ENCODE measurements around the gene LRP1B. TPM values are rescaled to one million over a fixed set of nuclear protein-coding genes. Genes with fewer than 3 reads are reported as not detected.

Gene LRP1B
- total RNA-seq, 1 experiment from 2014 or later: 0.52 TPM

- ATAC-seq (no peak), DNase-seq (ENCODE audit: low spot score) (no peak)
- H3K9me3 Mint-ChIP-seq: no peaks in the 10 kb centered on the region
- H3K4me3 Mint-ChIP-seq: no peak overlapping the region
- H3K27me3 Mint-ChIP-seq (ENCODE audit: low read depth): no peaks in the 10 kb centered on the region
- no peaks in the 10 kb centered on the region for H3K36me3 Mint-ChIP-seq
- H3K4me1 Mint-ChIP-seq: peaks cover 21% of the 10 kb centered on the region
- CTCF ChIA-PET: no interaction called here
- TF ChIP-seq FOXK1 (CRISPR knock-in tag; IDR thresholded peaks at IDR 0.05): no peak
- no peak for TF ChIP-seq TEAD1 (CRISPR knock-in tag; IDR thresholded peaks at IDR 0.05)
- TF ChIP-seq ZNF138 (CRISPR knock-in tag; conservative IDR thresholded peaks at IDR 0.05): no peak
- no peak for TF ChIP-seq ZNF671 (CRISPR knock-in tag; IDR thresholded peaks at IDR 0.05)
- TF ChIP-seq ZNF121 (CRISPR knock-in tag; IDR thresholded peaks at IDR 0.05): no peak
- TF ChIP-seq IRF2 (CRISPR knock-in tag; IDR thresholded peaks at IDR 0.05; ENCODE audit: borderline replicate concordance, low read depth): no peak
- TF ChIP-seq ZNF396 (CRISPR knock-in tag; IDR thresholded peaks at IDR 0.05; ENCODE audit: borderline replicate concordance): no peak
- TF ChIP-seq FOXJ3 (CRISPR knock-in tag; IDR thresholded peaks at IDR 0.05; ENCODE audit: borderline replicate concordance): no peak
- no peak for TF ChIP-seq NFE2L1 (CRISPR knock-in tag; IDR thresholded peaks at IDR 0.05)
- no peak for TF ChIP-seq ZNF532 (CRISPR knock-in tag; IDR thresholded peaks at IDR 0.05; ENCODE audit: borderline replicate concordance)
- TF ChIP-seq ZNF425 (CRISPR knock-in tag; conservative IDR thresholded peaks at IDR 0.05): no peak
- TF ChIP-seq JAZF1 (CRISPR knock-in tag; IDR thresholded peaks at IDR 0.05): no peak
- TF ChIP-seq NR3C1 (CRISPR knock-in tag; conservative IDR thresholded peaks at IDR 0.05; ENCODE audit: low read depth): no peak
- TF ChIP-seq ZNF232 (CRISPR knock-in tag; IDR thresholded peaks at IDR 0.05): no peak
- TF ChIP-seq NR1H2 (CRISPR knock-in tag; IDR thresholded peaks at IDR 0.05): no peak
- no peak overlapping the region for H3K27ac Mint-ChIP-seq
- POLR2A ChIA-PET: no interaction called here
These were observed 1771.6 kb downstream of the LRP1B start for GRCh38 chr2:140359056-140359771.

- Mint-ChIP-seq H3K36me3 (no peaks in the 10 kb centered on the region), H3K27ac (no peak overlapping the region), H3K27me3 (ENCODE audit: low read depth) (no peaks in the 10 kb centered on the region), H3K9me3 (no peaks in the 10 kb centered on the region), H3K4me1 (peaks cover 27% of the 10 kb centered on the region), H3K4me3 (no peak overlapping the region)
- ATAC-seq (no peak), DNase-seq (ENCODE audit: low spot score) (no peak)
- CTCF ChIA-PET: no interaction called here
- POLR2A ChIA-PET: no interaction called here
- TF ChIP-seq IRF1 (CRISPR knock-in tag; IDR thresholded peaks at IDR 0.05) (no peak), ARID4B (CRISPR knock-in tag; IDR thresholded peaks at IDR 0.05; ENCODE audit: borderline replicate concordance) (no peak), CTCF (IDR thresholded peaks at IDR 0.05) (no peak), FOXJ3 (CRISPR knock-in tag; IDR thresholded peaks at IDR 0.05; ENCODE audit: borderline replicate concordance) (no peak), ZNF512 (CRISPR knock-in tag; IDR thresholded peaks at IDR 0.05; ENCODE audit: borderline replicate concordance) (no peak), RELA (CRISPR knock-in tag; IDR thresholded peaks at IDR 0.05; ENCODE audit: borderline replicate concordance) (no peak)
These were observed 1774.1 kb downstream of the LRP1B start for GRCh38 chr2:140356697-140357096.

Data from WTC11 (cell line).